Measurements from ENCODE around the gene PCYOX1L. TPM values are rescaled to one million over a fixed set of nuclear protein-coding genes. Genes with fewer than 3 reads are reported as not detected.

Gene PCYOX1L
- polyA plus RNA-seq, 2 of the 4 experiments (the other 2 are of a cell fraction): 2.1 to 6.7 TPM

- Histone ChIP-seq H3K27ac (no peak overlapping the region), H3K9me3 (no peaks in the 10 kb centered on the region), H3K4me2 (no peak overlapping the region), H3K4me3 (no peak overlapping the region), H3K4me1 (no peaks in the 10 kb centered on the region)
- FAIRE-seq (no peak), ATAC-seq (no peak), DNase-seq (ENCODE audit: low read depth in 1 of 2, low spot score in 1 of 2) (no peak)
- TF ChIP-seq MAFK (IDR thresholded peaks at IDR 0.05; ENCODE audit: partially characterized antibody): no peak
- TF ChIP-seq SREBF2 (IDR thresholded peaks at IDR 0.05): no peak
- no peak for TF ChIP-seq USF2 (IDR thresholded peaks at IDR 0.05)
- TF ChIP-seq POLR2AphosphoS2 (conservative IDR thresholded peaks at IDR 0.05; ENCODE audit: low read length): no peak
- TF ChIP-seq HDAC2 (IDR thresholded peaks at IDR 0.05): no peak
- no peak for TF ChIP-seq JUN (IDR thresholded peaks at IDR 0.05)
- TF ChIP-seq HOXB5 (CRISPR knock-in tag; IDR thresholded peaks at IDR 0.05): no peak
- TF ChIP-seq RNF2 (IDR thresholded peaks at IDR 0.05; ENCODE audit: borderline replicate concordance, low read depth): no peak
- TF ChIP-seq JUNB (IDR thresholded peaks at IDR 0.05): no peak
- no peak for TF ChIP-seq TFCP2L1 (CRISPR knock-in tag; IDR thresholded peaks at IDR 0.05)
- TF ChIP-seq EP300 (IDR thresholded peaks at IDR 0.05): no peak
- TF ChIP-seq HMGXB4 (CRISPR knock-in tag; IDR thresholded peaks at IDR 0.05; ENCODE audit: borderline replicate concordance): no peak
- no peak for TF ChIP-seq MAZ (IDR thresholded peaks at IDR 0.05; ENCODE audit: borderline replicate concordance, low read depth, low read length)
- ChIA-PET CTCF (interaction anchor here (1.7 to 21.3 kb wide), 5 partner anchors 9 to 60 kb away, joined by 3 to 275 read pairs (median 7); partner anchors contain the start of genes GRPEL2 and IL17B), POLR2A (no interaction called here)
- 60% methylated on average over 6 of the region's 6 CpGs for WGBS (ENCODE audit: missing lambda C conversion rate)
Observed at GRCh38 chr5:149313151-149313841, 44.5 kb upstream of the PCYOX1L start.

- POLR2A ChIA-PET: no interaction called here
- CTCF ChIA-PET: interaction anchor here (0.8 to 21.3 kb wide), 14 partner anchors 10 to 251 kb away, joined by 3 to 275 read pairs (median 4); partner anchors contain the start of genes GRPEL2 and IL17B
Observed at GRCh38 chr5:149314571-149315111, 43.2 kb upstream of the PCYOX1L start.

More at GRCh38 chr5:149314571-149315111, 43.2 kb upstream of the PCYOX1L start:
- Histone ChIP-seq H3K27ac (no peak overlapping the region), H3K4me2 (no peak overlapping the region), H3K4me3 (no peak overlapping the region), H3K9me3 (no peaks in the 10 kb centered on the region), H3K4me1 (no peaks in the 10 kb centered on the region)
- FAIRE-seq (no peak), DNase-seq (ENCODE audit: low read depth in 1 of 2, low spot score in 1 of 2) (no peak), ATAC-seq (0 out of 6 replicates have a peak, but pooled peaks of 1 of the 2 experiments have one; percentile 9)
- TF ChIP-seq SREBF2 (IDR thresholded peaks at IDR 0.05) (no peak), NPAS2 (CRISPR knock-in tag; IDR thresholded peaks at IDR 0.05; ENCODE audit: borderline replicate concordance) (no peak), FOXS1 (CRISPR knock-in tag; IDR thresholded peaks at IDR 0.05) (no peak), PHF8 (IDR thresholded peaks at IDR 0.05; ENCODE audit: borderline replicate concordance, low read depth) (no peak), NFE2L2 (conservative IDR thresholded peaks at IDR 0.05; ENCODE audit: low read length) (no peak), ZSCAN20 (CRISPR knock-in tag; IDR thresholded peaks at IDR 0.05) (no peak), RNF2 (IDR thresholded peaks at IDR 0.05; ENCODE audit: borderline replicate concordance, low read depth) (no peak), CTCF (IDR thresholded peaks at IDR 0.05) (no peak), ZNF302 (CRISPR knock-in tag; IDR thresholded peaks at IDR 0.05) (no peak), CHD4 (IDR thresholded peaks at IDR 0.05; ENCODE audit: borderline replicate concordance) (no peak)
- WGBS (ENCODE audit: missing lambda C conversion rate): 90% methylated on average over 4 of the region's 4 CpGs
